WERI-Rb-1 (cell line): Measurements from ENCODE around the gene PRKCH.

ENCODE experiments used
- DNase-seq: peaks from one replicate; pipeline ENCODE4 v3.0.0-alpha.2; 2020
- H3K27ac ChIP-seq: fragments of 250-450 bp; sonication (Bioruptor Pico); 2 replicates; pipeline ENCODE4 v1.5.1; 2020; ENCODE audit warnings: mild to moderate bottlenecking, moderate library complexity
- H3K27me3 ChIP-seq: fragments of 250-450 bp; sonication (Bioruptor Pico); 2 replicates; pipeline ENCODE4 v1.5.1; 2021; ENCODE audit warnings: mild to moderate bottlenecking, low read depth, moderate library complexity; ENCODE audit not compliant: insufficient read depth, severe bottlenecking
- H3K36me3 ChIP-seq: fragments of 250-450 bp; sonication (Bioruptor Pico); 2 replicates; pipeline ENCODE4 v1.5.1; 2020; ENCODE audit warnings: mild to moderate bottlenecking, moderate library complexity
- H3K4me3 ChIP-seq: 2 replicates; pipeline ENCODE4 v1.5.1; 2011; ENCODE audit warnings: low read depth, mild to moderate bottlenecking, control low read depth, low read length
- H3K9me3 ChIP-seq: fragments of 250-450 bp; sonication (Bioruptor Pico); 2 replicates; pipeline ENCODE4 v1.5.1; 2021; ENCODE audit warnings: mild to moderate bottlenecking, moderate library complexity; ENCODE audit not compliant: severe bottlenecking
- CTCF ChIP-seq: IDR thresholded peaks from 2 replicates; pipeline ENCODE4 v1.5.1; 2011; ENCODE audit warnings: low read depth, mild to moderate bottlenecking, control low read depth, inconsistent platforms, low read length

PRKCH gene

GRCh38 chr14:61368781-61369453, 47.5 kb downstream of the PRKCH start:
- Histone ChIP-seq H3K9me3 (peaks cover 7% of the 10 kb centered on the region), H3K4me3 (no peak overlapping the region), H3K27ac (no peak overlapping the region), H3K36me3 (no peaks in the 10 kb centered on the region), H3K27me3 (no peaks in the 10 kb centered on the region)
- TF ChIP-seq CTCF: no peak
- DNase-seq: no peak

GRCh38 chr14:61369454-61369810, 48.1 kb downstream of the PRKCH start:
- Histone ChIP-seq H3K27ac (no peak overlapping the region), H3K36me3 (no peaks in the 10 kb centered on the region), H3K27me3 (no peaks in the 10 kb centered on the region), H3K4me3 (no peak overlapping the region), H3K9me3 (peaks cover 12% of the 10 kb centered on the region)
- TF ChIP-seq CTCF: no peak
- no peak for DNase-seq

GRCh38 chr14:61372379-61372778, 51.0 kb downstream of the PRKCH start:
- Histone ChIP-seq H3K27ac (no peak overlapping the region), H3K4me3 (no peak overlapping the region), H3K9me3 (peaks cover 18% of the 10 kb centered on the region), H3K27me3 (no peaks in the 10 kb centered on the region), H3K36me3 (no peaks in the 10 kb centered on the region)
- DNase-seq: no peak
- no peak for TF ChIP-seq CTCF

- Histone ChIP-seq H3K27ac (no peak overlapping the region), H3K4me3 (no peak overlapping the region), H3K36me3 (no peaks in the 10 kb centered on the region), H3K9me3 (peaks cover 18% of the 10 kb centered on the region), H3K27me3 (no peaks in the 10 kb centered on the region)
- DNase-seq: no peak
- no peak for TF ChIP-seq CTCF
Observed at GRCh38 chr14:61372842-61373555, 51.6 kb downstream of the PRKCH start.

GRCh38 chr14:61374284-61374683, 52.9 kb downstream of the PRKCH start:
- DNase-seq: no peak
- Histone ChIP-seq H3K27ac (no peak overlapping the region), H3K27me3 (no peaks in the 10 kb centered on the region), H3K4me3 (no peak overlapping the region), H3K36me3 (no peaks in the 10 kb centered on the region), H3K9me3 (peaks cover 18% of the 10 kb centered on the region)
- no peak for TF ChIP-seq CTCF
